Stimulated activated CD4-positive, alpha-beta T cell treated with anti-CD3 and anti-CD28 coated beads, Interleukin-15, amount 100 ng/mL, for 48 hours (primary cell): ENCODE results near the gene WDR36.

Experiments used
- DNase-seq, 2 donors: peaks; one replicate each; pipeline ENCODE4 v3.0.0-alpha.2; 2020; ENCODE audit warnings: low read depth in 2 of 2

The WDR36 gene

DNA sequence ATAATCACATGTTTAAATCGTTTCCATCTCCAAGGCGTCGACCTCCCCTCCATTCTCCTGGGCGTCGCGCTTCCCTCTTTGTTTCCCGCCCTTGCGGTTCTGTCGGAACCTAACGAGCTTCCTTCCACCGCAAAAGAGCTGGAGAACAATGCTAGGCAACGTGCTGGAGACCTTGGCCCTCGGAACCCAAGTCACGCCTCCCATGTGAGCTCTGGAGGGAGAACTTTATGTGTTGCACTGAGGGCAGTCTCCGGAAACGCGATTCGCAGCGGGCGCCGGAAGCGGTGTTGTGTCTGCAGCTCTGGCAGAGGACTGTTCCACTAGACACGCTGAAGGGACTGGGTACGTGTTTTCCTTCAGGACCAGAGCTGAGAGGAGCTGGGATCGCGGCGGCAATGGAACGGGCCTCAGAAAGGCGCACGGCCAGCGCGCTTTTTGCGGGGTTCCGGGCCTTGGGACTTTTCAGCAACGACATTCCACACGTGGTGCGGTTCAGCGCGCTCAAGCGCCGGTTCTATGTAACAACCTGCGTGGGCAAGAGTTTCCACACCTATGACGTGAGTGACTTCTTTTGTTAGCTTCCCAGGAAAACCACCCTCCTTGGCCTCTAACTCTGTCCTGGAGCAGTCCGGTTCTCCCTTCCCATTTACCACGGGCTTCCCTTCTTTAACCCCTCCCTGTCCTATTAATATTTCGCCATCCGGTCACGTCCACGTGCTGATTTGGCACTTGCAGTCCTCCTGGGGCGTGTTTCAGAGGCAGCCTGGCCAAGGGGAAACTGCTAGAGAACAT is at the start of gene WDR36:
WDR36 (plus strand) TSS at position 287 of the 792 bp plus-strand sequence; CDS start at position 396, 109 bp downstream.
- peak; percentile 82 to 84 for DNase-seq

DNA sequence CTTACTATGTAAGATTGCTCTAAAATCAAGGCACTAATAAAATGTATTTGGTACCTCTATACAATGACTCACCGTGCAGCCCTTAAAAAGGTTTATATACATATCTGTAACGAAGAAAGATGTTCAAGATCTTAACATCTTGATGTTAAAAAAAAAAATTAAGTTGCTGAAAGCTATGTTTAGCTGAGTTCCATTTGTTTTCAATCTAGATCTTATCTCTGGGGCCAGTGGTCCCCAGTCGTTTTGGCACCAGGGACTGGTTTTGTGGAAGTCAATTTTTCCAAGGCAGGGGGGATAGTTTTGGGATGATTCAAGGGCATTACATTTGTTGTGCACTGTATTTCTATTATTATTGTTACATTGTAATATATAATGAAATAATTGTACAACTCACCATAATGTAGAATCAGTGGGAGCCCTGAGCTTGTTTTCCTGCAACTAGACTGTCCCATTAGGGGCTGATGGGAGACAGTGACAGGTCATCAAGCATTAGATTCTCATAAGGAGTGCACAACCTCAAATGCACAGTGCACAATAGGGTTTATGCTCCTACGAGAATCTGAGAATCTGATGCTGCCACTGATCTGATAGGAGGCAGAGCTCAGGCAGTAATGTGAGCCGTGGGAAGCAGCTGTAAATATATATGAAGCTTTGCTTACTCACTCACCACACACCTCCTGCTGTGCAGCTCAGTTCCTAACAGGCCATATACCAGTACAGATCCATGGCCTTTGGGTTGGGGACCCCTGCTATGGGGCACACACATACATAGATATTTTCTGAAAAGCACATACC is 48.2 kb upstream of the WDR36 start:
- no peak for DNase-seq

DNA sequence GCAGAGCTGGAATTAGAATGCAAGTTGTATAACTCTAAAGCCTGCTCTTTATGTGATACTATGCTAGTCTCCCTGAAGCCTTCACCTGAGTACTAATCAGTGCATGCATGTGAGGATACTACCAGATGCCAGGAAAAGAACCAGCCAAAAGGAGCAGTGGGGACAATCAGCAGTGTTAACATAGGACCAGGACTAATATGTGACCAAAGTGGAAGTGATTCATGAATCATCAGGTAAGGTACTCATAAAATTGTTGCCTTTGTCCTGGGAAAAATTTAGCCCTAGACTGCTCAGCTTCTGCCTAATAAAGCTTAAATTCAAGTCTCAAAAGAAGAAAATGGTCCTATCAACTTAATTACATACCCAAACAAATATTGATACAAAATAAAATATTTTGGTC is 34.1 kb upstream of the WDR36 start:
- no peak for DNase-seq

DNA sequence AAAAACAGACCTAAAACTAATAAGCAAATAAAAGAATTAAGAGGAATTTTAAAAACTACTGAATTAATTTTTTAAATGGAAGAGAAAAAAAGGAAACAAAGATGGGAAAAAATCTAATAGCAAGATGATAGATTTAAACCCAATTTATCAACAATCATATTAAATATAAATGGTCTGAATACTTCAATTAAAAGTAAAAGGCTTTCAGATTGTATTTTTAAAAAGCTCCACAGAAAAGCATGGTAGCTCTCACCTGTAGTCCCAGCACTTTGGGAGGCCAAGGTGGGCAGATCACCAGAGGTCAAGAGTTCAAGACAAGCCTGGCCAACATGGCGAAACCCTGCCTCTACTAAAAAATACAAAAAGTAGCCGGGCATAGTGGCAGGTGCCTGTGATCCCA is 32.0 kb upstream of the WDR36 start:
- no peak for DNase-seq

DNA sequence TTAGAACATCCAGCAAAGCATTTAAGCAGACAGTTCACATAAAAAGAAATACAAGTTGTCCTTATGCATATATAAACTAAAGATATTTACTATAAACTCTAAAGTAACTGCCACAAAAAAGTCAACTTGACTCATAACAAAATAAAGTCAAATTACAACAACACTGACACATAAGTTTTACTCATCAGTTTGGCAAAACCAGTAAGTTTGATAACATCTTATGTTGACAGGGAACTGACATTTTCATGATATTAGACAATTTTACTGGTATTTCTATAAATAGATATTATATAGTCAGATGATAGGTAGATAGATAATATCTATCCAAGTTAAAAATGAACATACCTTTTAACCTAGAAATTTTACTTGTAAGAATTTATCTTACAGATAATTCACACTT is 30.5 kb upstream of the WDR36 start:
- no peak for DNase-seq

DNA sequence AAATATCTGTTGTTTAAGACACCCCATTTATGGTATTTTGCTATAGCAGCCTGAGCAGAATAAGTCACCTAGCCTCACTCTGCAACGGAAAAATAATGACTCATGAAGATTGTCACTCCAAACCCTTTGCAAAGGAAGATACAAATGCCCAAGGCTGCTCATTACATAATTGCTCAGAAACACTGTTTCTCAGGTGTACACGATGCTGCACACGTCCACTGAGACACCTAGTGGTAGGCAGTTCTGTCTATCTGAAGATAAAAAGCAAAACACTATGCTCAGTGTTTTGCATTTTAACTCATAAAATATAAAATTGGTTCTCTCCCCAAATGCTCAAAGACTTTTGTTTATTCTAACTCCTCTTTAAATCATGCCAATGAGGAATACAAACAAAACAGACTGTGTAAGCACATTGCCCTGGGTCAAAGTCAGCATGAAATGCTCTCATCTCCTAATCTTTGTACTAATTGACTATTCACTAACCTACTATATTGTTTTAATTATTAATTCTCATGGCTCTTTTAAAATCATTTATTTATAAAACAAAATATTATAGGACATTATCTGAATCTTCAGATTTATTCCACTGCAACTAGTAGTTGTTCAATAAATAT is 28.3 kb upstream of the WDR36 start:
- no peak for DNase-seq

DNA sequence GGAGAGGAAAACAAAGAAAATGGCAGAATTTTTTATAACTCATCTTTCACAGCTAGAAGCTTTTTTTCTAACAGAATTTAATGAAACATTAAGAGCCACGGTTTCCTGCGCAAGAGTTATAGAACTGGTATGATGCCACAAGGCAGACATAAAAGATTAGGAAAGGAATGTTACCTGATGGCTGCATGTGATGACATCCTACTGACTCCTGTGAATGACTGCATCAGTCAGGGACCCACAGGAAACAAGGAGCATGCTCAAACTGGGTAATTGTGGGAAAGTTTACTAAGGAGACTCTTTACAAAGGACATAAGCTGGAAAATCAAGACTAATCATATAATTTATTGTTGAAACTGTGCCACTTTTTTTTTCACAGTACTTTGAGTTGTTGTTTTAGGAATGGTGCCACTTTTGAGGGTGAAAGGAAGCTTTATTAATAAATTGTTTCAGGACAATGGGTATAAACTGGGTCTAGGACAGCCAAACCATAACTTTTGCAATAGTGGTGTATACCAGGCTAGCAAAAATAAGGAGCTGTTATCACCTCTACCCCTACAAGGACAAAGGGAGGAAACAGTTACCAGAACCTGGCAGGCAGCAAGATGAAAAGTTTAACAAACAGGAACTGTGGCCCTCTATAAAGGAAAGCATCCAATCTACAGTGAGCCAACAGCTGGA is 25.7 kb upstream of the WDR36 start:
- DNase-seq: no peak

DNA sequence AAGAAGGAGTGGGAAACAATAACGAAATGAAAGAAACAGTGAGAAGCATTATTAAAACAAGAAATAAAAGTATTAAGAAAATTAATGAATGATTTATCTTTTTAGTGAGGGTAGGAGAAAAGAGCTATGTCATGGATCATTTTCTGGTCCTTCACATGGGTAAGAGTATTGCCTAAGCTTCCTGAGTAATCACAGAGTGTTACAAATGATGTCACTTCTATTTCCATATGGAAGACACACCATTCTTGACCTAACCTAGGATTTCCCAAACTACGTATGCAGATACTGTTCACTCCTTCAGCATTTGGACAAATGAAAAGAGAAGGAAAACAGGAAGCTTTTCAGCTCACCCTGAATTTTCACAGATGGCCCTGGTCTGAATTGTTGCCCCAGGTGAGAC is 23.9 kb upstream of the WDR36 start:
- DNase-seq: no peak

DNA sequence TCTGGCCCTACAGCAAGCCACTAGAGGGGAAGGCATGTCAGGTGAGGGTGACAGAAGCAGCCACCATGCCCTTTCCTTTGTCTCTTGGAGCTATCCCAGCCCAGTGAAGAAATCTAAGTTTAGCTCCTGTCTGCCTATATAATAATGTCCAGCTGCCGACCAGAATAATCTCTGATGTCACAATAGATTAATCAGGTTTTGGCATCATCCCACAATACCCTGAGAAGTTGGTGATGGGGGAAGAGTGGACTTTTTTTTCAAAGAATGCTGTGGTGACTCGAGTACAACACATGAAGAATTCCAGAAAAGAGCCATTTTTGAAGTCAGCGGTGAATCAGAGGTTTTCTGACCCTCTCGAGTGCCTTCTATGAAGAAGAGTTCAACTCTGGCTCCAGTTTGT is 22.3 kb upstream of the WDR36 start:
- no peak for DNase-seq

DNA sequence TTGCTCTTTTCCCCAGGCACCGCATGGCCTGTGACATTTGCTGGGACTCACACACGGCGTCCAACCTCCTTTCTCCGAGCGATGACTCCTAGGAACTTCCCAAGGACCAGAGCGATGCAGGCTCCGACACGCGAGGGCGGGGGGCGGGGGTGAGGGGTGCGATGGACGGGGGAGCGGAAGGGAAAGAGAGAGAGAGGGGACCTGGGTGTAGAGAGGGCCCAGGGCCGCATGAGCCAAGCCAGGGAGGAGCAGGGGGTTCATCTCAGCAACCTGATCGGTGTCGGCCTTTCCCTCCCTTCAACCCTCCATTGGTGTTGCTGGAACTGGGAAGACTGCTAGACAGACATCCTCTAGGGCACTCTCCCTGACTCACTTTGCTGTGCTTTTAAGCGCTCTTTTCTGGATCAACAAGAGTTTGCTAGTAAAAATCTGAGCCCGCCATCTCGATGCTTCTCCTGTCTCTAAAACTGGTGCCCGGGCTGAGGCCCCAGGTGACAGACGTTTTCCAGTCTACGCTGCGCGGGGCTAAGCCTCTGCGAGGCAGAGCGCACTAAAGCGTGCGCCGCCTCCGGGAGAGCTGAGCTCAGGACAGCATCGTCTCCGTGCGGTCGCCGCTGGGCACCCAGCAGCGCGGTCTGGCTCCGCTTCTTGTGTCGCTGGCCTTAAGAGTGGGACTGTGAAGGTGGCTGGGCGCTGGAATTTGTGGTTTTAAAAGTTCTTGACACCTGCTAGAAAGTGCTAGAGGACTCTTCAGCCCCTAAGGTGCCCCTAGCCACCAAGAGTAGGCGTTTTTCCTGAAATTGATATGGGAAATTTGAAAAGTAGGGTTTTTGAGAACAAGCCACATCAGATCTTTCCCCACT is 21.6 kb upstream of the WDR36 start:
- DNase-seq: peak; percentile 6 to 13

DNA sequence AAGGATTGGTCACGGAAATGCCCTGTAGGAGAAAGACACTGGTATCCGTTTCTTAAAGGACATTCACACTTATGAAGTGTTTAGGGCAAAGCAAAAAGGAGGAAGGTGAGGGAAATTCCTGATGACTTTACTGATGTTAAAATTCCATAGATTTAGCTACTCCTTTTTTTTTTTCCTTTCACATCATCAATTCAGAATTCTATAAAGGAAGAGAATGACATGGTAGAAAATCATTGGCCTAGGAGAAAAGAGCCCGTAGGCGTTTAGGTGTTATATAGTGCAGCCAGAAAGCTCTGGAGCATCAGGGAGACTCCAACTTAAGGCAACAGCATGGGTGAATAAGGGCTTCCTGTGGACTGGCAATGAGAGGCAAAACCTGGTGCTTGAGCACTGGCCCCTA is 20.7 kb upstream of the WDR36 start, which contains the start of gene TSLP:
TSLP (plus strand) TSS at position 301 of the 400 bp plus-strand sequence. CDS start 178 bp downstream, outside the sequence.
- DNase-seq: no peak

DNA sequence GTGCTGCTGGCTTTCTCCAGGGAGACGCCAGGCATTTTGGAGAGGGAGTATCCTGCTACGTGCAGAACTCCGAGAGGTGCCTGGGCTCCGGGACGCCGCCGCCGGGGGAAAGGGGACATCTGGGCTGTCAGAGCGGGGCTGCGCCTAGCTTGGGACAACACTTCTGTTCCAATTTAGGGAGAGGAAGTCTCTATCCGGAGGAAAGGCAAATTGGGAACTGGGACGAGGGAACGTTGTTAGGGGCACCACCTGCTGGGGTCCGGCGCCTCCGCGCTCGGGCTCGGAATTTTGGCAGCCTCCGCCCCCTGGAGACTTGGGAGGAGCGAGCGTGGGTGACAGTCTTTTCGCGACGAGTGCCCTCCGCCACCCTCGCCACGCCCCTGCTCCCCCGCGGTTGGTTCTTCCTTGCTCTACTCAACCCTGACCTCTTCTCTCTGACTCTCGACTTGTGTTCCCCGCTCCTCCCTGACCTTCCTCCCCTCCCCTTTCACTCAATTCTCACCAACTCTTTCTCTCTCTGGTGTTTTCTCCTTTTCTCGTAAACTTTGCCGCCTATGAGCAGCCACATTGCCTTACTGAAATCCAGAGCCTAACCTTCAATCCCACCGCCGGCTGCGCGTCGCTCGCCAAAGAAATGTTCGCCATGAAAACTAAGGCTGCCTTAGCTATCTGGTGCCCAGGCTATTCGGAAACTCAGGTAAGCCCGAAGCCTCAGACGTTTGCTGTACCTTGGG is 19.0 kb upstream of the WDR36 start:
- DNase-seq: peak; percentile 23 to 55

DNA sequence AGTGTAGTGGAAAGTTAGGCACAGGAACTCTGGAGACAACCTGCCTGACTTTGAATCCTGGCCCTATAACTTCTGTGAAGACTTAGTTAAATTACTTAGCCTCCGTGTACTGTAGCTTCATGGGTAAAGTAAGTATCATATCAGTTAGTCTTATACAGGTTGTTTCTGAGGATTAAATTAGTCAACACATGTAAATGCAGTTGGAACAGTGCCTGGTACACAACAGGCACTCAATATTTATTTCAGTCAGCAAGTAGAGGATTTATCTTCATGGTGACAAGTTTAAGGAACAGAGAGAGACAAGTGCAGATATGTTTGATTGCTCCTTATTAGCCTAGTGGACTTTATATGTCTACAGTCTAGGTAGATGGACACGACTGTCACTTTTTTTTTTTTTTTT is 17.9 kb upstream of the WDR36 start:
- no peak for DNase-seq

DNA sequence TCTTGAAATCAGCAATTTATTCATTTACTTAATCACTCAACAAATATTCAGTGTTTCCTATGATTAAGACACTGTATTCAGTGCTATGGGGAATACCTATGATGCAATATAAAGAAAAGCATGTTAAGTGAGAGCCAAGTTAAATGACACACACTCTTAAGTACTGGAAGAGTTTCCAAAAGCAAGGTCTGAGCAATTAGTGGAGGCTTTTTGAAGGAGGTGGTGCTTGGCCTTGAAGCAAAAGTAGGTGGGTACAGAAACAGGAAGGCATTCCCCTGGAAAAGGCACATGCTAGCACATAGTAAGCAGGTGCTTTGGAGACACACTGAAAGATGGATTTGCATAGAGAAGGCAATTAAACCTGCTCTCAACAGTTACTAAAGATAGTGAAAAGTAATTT is 16.6 kb upstream of the WDR36 start:
- no peak for DNase-seq

DNA sequence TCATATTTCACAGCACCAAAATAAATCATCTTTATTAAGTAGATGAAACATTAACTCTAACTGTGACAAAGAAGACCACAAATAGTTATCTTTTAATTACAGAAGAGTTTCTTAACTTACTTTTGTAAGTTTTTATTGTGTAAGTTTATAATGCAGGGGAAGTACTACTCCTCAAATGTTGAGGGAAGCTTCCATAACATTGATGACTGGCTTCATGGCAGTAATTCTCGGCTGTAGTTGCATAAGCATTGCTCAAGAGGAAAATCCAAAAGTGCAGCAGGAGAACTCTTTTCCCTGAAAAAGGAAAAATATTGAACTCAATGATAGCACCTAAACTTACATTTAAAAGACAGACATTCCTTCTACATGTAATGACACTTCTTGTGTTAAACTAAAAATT is 16.1 kb upstream of the WDR36 start:
- DNase-seq: no peak

DNA sequence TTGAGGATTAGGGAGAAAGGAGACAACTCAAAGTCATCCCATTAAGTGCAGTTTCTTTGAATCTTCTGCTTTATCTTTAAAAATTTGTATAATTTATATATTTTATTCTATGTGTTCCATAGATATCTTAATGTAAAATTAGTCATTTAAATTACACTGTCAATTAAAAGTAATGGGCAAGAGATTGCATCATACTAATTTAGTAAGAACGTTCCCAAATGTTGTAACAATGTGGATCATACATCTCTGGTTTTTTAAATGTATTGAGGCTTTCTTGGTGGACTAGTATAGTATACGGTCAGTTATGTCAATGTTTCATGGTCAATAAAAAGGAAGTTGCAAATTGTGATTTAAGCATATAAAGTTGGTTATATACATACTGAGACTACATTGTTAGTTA is 14.5 kb upstream of the WDR36 start:
- DNase-seq: no peak

DNA sequence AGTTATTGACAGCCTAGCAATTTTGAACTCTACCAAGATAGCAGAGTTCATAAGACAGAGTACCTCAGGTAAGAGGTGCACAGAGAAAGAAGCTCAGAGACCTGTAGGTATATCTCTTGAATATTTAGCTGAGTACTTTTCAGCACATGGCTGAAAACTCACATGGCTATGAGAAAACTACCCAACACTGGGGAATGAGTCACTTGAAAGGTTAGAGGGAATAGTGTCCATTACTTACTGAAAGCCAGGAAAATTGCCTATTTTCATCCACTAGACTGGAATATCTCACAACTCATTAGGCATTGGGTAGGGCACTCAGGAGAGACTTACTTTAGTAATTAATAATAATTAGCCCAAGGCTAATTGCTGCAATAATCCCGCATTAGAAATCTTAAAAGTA is 12.3 kb upstream of the WDR36 start:
- DNase-seq: no peak

DNA sequence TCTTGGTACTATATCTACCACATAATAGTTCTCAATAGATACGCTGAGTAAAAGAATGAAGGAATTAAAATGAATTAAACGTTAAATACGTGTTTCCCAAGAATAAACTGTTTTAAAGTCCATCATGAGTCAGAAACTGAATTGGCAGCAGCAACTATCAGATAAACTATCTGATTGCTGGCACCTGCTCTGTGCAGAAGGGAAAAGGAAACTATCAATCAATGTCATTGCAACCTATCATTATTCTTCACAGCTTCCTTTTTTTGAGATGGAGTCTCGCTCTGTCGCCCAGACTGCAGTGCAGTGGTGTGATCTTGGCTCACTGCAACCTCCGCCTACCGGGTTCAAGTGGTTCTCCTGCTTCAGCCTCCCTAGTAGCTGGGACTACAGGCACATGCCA is 8.8 kb upstream of the WDR36 start:
- no peak for DNase-seq

DNA sequence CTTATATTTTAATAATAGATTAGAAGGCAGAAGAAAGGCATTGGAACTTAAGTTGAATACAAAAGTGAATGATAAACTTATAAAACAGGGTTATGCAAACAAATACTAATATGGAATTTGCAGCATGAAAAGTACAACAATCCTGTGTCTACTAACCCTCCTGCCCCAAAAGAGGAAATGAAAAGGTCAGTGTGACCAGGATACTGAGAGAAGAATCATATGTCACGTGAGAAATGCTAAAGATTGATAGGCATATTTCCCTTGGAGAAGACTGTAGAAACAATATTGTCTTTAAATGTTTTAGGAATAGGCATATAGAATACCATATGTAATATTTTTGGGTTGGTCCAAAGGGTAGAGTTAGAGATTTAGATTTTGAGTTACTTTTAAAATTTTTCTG is 3.8 kb downstream of the WDR36 start:
- DNase-seq: no peak

DNA sequence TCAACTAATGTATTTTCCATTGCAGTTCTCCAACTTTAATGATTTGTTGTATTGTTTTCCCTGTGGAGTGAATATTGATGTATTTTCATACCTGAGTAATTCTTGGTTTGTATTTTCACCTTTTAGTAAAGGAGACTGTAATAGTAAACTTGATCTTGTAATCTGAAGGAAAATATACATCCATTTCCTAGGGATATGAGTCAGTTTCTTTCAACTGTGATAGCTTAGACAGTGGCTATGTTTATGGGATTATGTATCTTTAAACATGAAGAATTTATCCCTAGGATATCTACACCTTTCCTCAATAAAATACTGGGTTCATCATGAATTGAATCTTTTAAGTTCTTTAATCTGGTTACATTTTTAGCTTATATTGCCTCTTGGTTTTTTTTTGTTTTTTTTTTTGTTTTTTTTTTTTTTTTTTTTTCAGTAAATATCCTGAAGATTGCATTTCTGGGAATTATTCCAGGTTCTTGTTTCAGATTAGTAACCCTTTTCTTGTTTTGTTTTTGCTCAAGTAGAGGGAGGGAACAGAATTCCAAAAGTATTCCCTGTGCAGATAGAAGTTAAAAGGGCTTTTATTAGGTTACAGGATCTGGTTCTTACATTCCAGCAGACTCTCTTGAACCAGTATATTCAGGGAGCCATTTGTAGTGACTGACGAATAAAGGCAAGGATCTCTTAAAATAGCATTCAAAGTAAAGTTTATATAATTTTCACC is 7.1 kb downstream of the WDR36 start:
- no peak for DNase-seq
